GM12875 (cell line): ENCODE data around the gene MAML1.

ENCODE experiments used
- H3K4me3 ChIP-seq: one replicate; pipeline ENCODE4 v1.5.1; 2011; ENCODE audit warnings: low read depth, low read length, control low read depth
- TF ChIP-seq, protein P1 (sequence below): IDR thresholded peaks from 2 replicates; pipeline ENCODE4 v1.5.1; 2011; ENCODE audit warnings: low read depth, mild to moderate bottlenecking, control low read depth, inconsistent platforms, low read length, moderate library complexity, borderline replicate concordance; ENCODE audit not compliant: insufficient read depth

MAML1 gene

DNA sequence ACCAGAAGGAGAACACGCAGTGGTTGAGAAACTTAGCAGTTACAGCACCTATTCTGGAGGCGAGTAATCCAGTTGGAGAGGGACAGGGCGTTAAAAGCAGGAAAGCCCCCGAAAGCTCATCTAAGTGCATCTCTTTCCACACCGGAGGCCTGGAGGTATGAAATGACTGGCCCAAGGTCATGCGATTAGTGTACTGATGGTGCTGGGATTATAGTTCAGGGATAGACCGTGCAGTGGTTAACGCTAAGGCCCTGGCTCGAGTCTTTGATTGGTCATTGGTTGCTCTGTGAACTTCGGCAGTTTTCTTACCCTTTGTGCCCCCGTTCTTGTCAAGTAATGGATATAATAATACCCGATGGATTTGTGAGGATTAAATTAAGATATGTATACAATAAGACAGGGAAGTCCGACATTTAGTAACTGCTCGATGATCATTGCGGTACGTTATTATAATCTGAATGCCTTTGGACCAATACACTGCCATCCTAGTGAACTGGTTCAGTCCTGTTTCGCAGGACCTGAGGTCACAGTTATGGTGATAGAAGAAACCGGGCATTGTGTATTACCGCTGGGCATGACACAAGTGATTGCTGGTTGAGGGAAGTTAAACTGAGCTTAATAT lies 32.9 kb upstream of the MAML1 start:
- TF ChIP-seq, protein P1, sequence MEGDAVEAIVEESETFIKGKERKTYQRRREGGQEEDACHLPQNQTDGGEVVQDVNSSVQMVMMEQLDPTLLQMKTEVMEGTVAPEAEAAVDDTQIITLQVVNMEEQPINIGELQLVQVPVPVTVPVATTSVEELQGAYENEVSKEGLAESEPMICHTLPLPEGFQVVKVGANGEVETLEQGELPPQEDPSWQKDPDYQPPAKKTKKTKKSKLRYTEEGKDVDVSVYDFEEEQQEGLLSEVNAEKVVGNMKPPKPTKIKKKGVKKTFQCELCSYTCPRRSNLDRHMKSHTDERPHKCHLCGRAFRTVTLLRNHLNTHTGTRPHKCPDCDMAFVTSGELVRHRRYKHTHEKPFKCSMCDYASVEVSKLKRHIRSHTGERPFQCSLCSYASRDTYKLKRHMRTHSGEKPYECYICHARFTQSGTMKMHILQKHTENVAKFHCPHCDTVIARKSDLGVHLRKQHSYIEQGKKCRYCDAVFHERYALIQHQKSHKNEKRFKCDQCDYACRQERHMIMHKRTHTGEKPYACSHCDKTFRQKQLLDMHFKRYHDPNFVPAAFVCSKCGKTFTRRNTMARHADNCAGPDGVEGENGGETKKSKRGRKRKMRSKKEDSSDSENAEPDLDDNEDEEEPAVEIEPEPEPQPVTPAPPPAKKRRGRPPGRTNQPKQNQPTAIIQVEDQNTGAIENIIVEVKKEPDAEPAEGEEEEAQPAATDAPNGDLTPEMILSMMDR = no peak
- H3K4me3 ChIP-seq = peak overlapping the region; percentile 95

- TF ChIP-seq, protein P1 = no peak
- peak overlapping the region; percentile 52 for H3K4me3 ChIP-seq
Observed at GRCh38 chr5:179700401-179700918, 32.2 kb upstream of the MAML1 start.

GRCh38 chr5:179716286-179716685 lies 16.3 kb upstream of the MAML1 start:
- TF ChIP-seq, protein P1 = no peak
- no peak overlapping the region for H3K4me3 ChIP-seq

- no peak overlapping the region for H3K4me3 ChIP-seq
- TF ChIP-seq, protein P1 = no peak
Observed at GRCh38 chr5:179720222-179720621, 12.4 kb upstream of the MAML1 start.

DNA sequence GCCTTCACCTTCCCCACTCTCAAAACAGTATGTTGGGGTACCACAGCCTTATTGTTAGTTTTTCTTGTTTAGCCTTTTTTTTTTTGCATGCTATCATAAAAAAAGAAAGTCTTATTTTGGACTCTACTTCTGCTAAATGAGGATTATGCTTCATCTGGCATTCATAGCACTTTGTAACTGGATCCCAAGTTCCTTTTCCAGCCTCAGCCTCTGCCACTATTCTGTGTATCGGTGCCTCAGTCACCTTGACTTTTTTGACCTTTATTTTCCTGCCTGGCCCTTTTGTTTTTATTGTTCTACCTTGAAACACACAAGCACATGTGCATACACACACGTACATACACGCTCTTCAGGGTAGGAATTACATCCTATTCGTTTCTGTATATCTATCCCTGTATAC lies 8.5 kb upstream of the MAML1 start:
- TF ChIP-seq, protein P1 = no peak
- H3K4me3 ChIP-seq = no peak overlapping the region

GRCh38 chr5:179727106-179727505 lies 5.5 kb upstream of the MAML1 start:
- no peak overlapping the region for H3K4me3 ChIP-seq
- TF ChIP-seq, protein P1 = no peak

- TF ChIP-seq, protein P1 = no peak
Observed at GRCh38 chr5:179729303-179729702, 3.3 kb upstream of the MAML1 start.

More at GRCh38 chr5:179729303-179729702, 3.3 kb upstream of the MAML1 start:
- H3K4me3 ChIP-seq = no peak overlapping the region
